ENCODE data around the gene RER1.

RER1 gene

GRCh38 chr1:2376931-2377672 is 14.5 kb upstream of the RER1 start:
- no peak for DNase-seq

DNA sequence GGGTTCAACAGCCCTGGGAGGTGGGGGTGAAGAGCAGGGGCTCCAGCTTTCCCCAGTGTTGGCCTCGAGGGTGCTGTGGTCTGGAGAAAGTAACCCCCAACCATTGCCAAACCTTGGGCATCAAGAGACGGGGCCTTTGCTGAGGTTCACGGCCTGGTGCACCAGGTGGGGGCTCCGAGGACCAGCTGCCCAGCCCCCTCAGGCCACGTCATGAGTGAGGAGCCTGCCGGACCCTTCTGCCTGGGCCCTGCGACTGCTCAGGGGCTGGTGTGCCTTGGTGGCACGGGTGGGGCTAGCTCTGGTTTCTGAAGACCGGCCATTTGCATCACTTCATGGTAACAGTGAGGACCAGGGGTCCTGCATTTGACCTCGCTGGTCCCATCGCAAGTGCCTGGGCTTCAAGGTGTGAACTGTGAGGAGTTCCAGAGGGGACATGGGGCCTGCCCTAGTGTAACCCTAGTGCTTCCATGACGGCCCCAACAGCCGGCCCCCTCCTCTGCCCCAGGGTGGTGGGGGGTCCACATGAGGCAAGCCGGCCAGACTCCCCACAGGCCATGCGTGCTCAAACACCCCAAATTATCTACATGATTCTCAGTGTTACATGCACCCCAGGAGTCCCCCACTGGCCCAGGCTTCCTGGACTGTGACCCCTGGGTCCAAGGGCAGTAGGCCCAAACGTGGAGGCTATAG is 13.7 kb upstream of the RER1 start:
- DNase-seq = no peak

- no peak for DNase-seq
Observed at GRCh38 chr1:2378441-2378851, 13.2 kb upstream of the RER1 start.

DNA sequence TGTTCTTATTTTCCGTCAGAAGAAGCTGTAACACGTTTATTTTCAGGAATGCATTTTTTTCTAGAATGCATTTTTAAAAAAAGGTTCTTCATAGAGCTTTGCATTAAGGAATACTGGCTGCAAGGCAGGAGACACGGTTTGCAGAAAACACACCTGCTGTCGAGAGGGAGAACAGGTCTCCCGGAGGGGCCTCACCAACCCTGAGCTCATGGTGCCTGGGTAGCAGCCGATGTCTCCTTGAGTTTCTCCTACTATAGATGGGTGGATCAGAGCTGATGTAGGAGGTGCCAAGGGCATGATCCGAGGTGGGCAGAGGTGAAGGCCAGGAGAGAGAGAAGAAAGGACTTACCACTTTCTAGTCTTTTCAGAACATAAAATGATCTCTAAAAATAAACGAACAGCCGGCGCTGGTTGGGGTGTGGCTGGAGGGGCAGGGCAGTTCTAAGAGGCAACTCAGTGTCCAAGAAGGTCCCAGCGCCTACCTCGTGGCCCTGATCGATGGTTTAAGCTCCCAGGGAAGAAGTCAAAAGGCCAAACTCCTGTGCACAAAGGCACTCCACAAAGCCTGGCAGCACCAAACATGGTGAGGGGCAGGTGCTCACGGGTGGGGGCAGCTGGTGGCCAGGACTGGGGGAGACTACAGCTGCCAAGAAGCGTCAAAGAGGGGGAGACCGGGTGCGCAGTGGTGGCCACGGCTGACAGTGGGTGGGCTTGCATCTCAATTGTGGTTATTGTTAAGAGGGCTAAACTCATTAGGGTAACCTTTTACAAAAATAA is 12.5 kb upstream of the RER1 start:
- DNase-seq = no peak

GRCh38 chr1:2379733-2380404 is 11.8 kb upstream of the RER1 start:
- DNase-seq = no peak

DNA sequence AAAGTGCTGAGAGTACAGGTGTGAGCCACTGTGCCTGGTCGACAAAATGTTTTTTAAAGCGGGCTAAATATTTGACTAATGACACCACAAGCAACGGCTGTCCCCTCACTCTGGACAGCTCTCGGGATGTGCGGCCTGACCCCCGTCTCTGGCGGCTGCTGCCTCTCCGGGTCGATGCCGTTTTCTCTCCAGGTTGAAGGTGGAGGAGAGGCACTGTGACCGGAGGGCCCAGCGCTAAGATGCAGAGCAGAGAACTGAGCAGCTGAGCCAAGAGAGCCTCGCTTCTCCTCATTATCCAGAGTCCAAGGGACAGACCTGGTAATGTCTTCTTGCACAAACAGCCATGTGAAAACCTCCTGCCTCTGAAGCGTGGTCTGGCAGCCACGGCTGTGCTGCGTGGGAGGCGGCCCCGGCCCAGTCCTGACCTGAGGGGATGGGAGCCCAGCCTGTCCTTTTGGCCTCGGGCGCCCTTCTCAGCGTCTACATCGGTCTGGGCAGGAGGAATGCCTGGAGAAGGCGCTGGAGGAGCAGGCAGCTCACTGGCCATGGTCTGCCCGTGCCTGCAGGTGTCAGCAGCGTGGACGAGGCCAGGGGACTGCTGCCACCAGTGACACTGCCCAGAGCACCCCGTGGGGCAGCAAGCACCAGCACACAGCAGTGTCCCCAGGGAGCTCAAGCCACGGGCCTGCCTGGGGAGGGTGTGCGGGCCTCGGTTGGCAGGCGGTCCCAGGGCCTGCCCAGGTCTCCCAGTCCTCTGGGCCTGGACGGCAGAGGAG is 10.6 kb upstream of the RER1 start:
- DNase-seq = no peak

DNA sequence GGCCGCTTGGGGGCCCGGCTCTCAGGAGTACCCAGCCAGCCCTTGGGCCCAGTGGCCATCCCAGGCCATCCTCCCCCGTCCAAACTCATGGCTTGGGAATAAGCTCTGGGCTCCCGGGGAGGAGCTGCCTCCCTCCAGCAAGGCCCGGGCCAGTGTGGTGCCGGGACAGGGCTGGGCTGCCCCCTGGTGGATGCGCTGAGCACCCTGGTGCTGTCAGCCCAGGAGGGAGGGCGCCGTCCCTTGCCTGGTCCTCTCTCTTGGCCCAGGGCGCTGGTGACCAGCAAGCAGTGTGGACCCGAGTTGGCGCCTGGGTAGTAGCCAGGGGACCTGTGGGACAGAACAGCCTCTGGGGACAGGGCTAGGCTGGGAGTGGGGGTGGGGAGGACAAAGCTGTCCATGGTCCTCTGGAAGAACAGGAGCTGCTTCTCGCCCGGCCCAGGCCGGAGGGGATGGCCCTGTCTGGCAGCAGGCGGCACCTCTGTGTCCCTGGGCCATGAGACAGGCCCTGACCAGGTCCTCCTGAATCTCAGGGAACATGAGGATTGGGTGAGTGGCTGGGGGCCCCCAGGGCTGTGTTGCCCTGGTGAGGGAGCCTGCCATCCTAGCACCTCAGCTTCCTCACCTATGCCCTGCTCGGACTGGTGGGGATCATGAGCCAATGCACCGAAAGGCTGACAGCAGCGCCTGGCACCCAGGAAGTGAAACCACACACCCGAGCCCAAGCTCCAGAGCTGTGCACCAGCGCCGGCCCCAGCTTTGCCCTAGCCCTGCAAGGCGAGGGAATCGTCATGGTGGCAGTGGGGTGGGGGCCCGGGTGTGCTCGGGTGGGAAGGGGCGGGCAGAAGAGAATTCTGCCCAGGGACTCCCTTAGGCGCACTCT is 9.7 kb upstream of the RER1 start:
- peak; percentile 64 for DNase-seq

DNA sequence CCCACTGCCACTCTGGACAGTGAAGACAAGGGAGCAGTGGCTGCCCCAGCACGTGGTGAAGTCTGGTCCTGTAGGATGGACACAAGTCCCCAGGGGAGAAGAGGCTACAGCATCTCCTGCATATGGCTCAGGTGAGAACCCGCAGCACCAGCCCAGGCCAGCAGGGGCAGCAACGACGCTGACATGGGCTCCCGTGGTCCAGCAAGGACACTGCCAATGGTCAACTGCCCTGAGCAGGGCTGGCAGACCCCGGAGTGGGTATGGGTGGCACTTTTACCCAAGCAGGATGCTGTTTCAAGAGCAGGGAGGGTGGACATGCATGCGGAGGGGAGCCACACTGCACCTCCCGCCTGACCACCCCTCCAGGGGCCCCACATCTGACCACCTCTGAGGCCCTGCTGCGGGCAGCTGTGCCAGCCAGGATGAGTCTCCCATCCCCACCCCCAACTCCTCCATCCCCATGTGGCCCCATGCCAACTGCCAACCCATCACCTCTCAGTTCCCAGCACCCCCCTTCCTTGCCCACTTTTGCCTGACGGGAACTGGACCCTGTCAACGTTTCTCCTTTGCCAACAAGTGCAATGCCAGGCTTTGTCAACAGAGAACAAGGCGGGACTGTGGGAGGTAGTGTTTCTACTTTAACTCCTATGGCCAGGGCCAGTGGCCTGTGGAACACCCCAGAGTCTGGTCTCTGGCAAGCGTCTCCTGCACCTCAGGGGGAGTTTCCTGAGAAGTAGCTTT is 8.8 kb upstream of the RER1 start:
- peak; percentile 16 for DNase-seq

DNA sequence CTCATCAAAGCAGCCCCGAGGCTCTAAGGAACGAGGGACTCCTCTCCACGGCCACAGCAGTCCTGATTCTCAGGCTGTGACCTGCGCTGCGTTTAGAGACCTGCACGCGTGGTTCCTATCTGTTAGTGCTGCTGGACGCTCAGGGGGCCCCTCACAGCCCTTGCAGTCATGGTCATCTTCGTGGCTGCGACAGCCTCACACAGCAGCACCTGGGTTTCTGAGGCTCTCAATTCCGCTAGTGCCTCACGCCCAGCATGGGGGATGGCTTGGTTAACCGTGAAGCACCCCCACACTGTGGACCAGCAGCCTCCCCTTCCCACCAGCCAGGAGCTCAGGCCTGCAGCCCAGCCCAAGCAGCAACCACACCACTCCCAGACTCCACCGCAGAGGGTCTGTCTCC is 8.1 kb upstream of the RER1 start:
- DNase-seq = no peak

DNA sequence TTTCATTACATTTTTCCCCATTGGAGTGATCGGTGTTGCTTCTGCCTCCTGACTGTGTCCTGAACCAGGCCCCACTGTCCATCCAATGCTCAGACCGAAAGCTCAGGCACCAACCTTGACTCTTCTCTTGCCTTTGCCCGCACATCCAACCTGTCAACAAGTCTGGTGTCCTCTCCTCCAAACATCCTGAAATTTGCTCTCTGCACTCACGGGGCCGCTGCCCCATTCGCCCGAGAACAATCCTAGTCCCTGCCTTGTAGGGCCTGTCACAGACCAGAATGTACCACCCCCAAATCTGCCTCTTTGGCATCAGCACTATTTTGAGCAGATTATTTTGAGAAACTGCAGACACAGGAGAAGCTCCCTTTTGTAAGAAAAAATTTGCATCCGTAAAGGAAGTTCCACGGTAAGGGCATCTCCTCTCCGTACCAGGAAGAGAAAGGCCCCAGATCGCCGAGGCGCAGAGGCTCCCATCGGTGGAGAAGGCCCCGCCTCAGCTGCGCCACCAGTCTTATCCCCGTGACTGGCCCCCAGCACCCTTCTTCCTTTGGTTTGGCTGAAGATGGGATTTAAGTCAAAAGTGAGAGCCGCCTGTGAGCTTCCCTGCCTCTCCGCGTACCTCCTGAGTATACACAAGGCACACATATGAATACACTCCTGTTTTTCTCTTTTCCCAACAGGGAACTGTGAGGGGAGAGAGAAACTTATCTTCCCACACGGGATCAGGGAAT is 7.3 kb upstream of the RER1 start:
- DNase-seq = no peak

GRCh38 chr1:2384941-2385481 is 6.6 kb upstream of the RER1 start:
- no peak for DNase-seq

- no peak for DNase-seq
Observed at GRCh38 chr1:2385606-2386280, 5.9 kb upstream of the RER1 start.

DNA sequence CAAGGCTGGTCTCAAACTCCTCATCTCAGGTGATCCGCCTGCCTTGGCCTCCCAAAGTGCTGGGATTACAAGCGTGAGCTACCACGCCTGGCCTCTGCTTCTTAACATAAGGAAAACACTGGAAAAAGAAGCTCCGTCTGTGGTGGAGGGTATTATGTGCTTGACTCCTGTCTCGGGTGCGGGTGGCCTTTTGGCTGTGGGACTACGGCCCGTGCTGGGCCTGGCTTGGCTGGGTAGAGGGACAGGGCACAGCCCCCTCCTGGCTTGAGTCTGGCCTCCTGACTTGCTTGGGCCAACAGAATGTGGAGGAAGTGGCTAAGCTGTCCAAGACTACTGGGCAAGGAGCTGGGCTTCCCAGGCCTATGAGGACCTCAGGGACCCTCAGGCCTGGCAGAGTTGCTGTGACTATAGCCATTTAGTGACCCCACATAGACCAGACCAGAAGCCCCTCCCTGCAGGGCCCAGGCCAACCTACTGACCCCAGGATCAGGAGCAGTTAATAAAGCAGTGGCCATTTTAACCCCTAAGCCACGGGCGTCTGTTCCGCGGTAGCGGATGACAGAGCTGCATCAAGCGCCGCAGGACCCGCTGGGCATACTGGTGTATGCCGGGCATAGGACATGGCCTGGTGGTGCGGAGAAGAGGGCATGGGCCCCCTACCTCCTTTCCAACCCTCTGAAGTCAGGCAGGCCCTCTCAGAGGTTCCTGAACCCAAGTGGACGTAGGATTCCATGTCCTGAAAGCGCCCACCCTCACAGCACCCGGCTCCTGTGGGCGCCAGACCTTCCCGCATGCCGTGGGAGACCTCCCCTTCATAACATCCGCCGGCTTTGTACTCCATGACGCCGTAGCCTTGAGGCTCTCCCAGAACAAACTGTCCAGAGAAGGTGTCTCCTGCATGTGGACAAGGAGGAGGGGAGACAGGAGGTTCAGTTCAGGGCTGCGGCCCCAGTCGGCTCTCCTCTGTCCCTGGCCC is 4.7 kb upstream of the RER1 start:
- no peak for DNase-seq

- DNase-seq = no peak
Observed at GRCh38 chr1:2388004-2388913, 3.4 kb upstream of the RER1 start.

GRCh38 chr1:2389644-2390043 is 2.0 kb upstream of the RER1 start:
- no peak for DNase-seq

GRCh38 chr1:2391931-2392509 is 379 bp downstream of the RER1 start:
- no peak for DNase-seq

Measured in fibroblast of skin of right quadriceps (primary cell).